HEK293 (cell line): Measurements from ENCODE around the gene AZGP1.

Experiments
- CTCF ChIA-PET: fragments of 350-600 bp; formaldehyde crosslinking; extraction: SDS; loops from one replicate; lab custom pipeline; 2021; ENCODE audit warnings: antibody characterized with exemption; lab: Yijun Ruan, JAX
- POLR2A ChIA-PET: fragments of 300-600 bp; formaldehyde crosslinking; extraction: SDS; loops from one replicate; lab custom pipeline; 2020; ENCODE audit warnings: antibody characterized with exemption, inconsistent platforms; lab: Yijun Ruan, JAX
- H3K27ac ChIP-seq: fragments of 200-500 bp; sonication (Bioruptor generic); 2 replicates; pipeline ENCODE4 v1.5.1; 2014; ENCODE audit warnings: low read depth, low read length, control low read depth, inconsistent platforms; ENCODE audit errors: extremely low read depth
- H3K36me3 ChIP-seq, 2 experiments: fragments of 200-500 bp in 1 of 2; sonication (Bioruptor generic) in 1 of 2; 1 replicate in 1 of 2; 2 replicates in 1 of 2; pipeline ENCODE4 v1.5.1; 2014 to 2017; ENCODE audit warnings: inconsistent platforms in 2 of 2, low read length in 2 of 2; ENCODE audit not compliant: control insufficient read depth in 2 of 2, insufficient read depth in 1 of 2
- H3K4me1 ChIP-seq: fragments of 200-500 bp; sonication (Bioruptor generic); 2 replicates; pipeline ENCODE4 v1.5.1; 2014; ENCODE audit warnings: mild to moderate bottlenecking, low read length, inconsistent platforms; ENCODE audit not compliant: control insufficient read depth, insufficient read depth
- H3K4me3 ChIP-seq: 2 replicates; pipeline ENCODE4 v1.5.1; 2011; ENCODE audit warnings: low read depth, mild to moderate bottlenecking, control low read depth, low read length, moderate library complexity
- H3K9me3 ChIP-seq: fragments of 200-500 bp; sonication (Bioruptor generic); 2 replicates; pipeline ENCODE4 v1.5.1; 2014; ENCODE audit warnings: low read depth, low read length, inconsistent platforms; ENCODE audit not compliant: control insufficient read depth, insufficient read depth
- KLF17 ChIP-seq: fragments of 450-650 bp; formaldehyde crosslinking; IDR thresholded peaks from 2 replicates; pipeline ENCODE4 v1.5.1; 2016; ENCODE audit warnings: missing biosample characterization, missing genetic modification characterization
- MZF1 ChIP-seq: fragments of 450-650 bp; formaldehyde crosslinking; IDR thresholded peaks from 2 replicates; pipeline ENCODE4 v1.5.1; 2017; ENCODE audit warnings: missing biosample characterization, missing genetic modification characterization, borderline replicate concordance
- PRDM4 ChIP-seq: fragments of 450-650 bp; formaldehyde crosslinking; IDR thresholded peaks from 2 replicates; pipeline ENCODE4 v1.5.1; 2017; ENCODE audit warnings: missing biosample characterization, missing genetic modification characterization
- SP3 ChIP-seq: fragments of 450-650 bp; formaldehyde crosslinking; IDR thresholded peaks from 2 replicates; pipeline ENCODE4 v1.5.1; 2016; ENCODE audit warnings: missing biosample characterization, missing genetic modification characterization
- ZBTB21 ChIP-seq: fragments of 450-650 bp; formaldehyde crosslinking; IDR thresholded peaks from 2 replicates; pipeline ENCODE4 v1.5.1; 2017; ENCODE audit warnings: missing biosample characterization, missing genetic modification characterization
- ZNF280C ChIP-seq: fragments of 450-650 bp; formaldehyde crosslinking; IDR thresholded peaks from 2 replicates; pipeline ENCODE4 v1.5.1; 2016; ENCODE audit warnings: missing biosample characterization, missing genetic modification characterization
- ZNF280D ChIP-seq: fragments of 450-650 bp; formaldehyde crosslinking; IDR thresholded peaks from 2 replicates; pipeline ENCODE4 v1.5.1; 2016; ENCODE audit warnings: missing biosample characterization, missing genetic modification characterization
- ZNF292 ChIP-seq: fragments of 450-650 bp; formaldehyde crosslinking; IDR thresholded peaks from 2 replicates; pipeline ENCODE4 v1.5.1; 2016; ENCODE audit warnings: low read depth, missing biosample characterization, missing genetic modification characterization, borderline replicate concordance
- ZNF366 ChIP-seq: fragments of 450-650 bp; formaldehyde crosslinking; conservative IDR thresholded peaks from 2 replicates; pipeline ENCODE4 v1.5.1; 2016; ENCODE audit warnings: missing biosample characterization, missing genetic modification characterization
- ZNF488 ChIP-seq: fragments of 450-650 bp; formaldehyde crosslinking; IDR thresholded peaks from 2 replicates; pipeline ENCODE4 v1.5.1; 2016; ENCODE audit warnings: missing biosample characterization, missing genetic modification characterization
- ZNF518A ChIP-seq: fragments of 450-650 bp; formaldehyde crosslinking; conservative IDR thresholded peaks from 2 replicates; pipeline ENCODE4 v1.5.1; 2016; ENCODE audit warnings: low read depth, missing biosample characterization, missing genetic modification characterization
- ZNF521 ChIP-seq: fragments of 450-650 bp; formaldehyde crosslinking; IDR thresholded peaks from 2 replicates; pipeline ENCODE4 v1.5.1; 2017; ENCODE audit warnings: missing biosample characterization, mild to moderate bottlenecking, missing genetic modification characterization
- ZNF549 ChIP-seq: fragments of 450-650 bp; IDR thresholded peaks from 2 replicates; pipeline ENCODE4 v1.5.1; 2018; ENCODE audit warnings: missing biosample characterization, missing genetic modification characterization, mild to moderate bottlenecking, inconsistent platforms, moderate library complexity
- ZNF600 ChIP-seq: fragments of 450-650 bp; formaldehyde crosslinking; IDR thresholded peaks from 2 replicates; pipeline ENCODE4 v1.5.1; 2016; ENCODE audit warnings: missing biosample characterization, missing genetic modification characterization
- ZNF639 ChIP-seq: fragments of 450-650 bp; formaldehyde crosslinking; IDR thresholded peaks from 2 replicates; pipeline ENCODE4 v1.5.1; 2016; ENCODE audit warnings: missing biosample characterization, missing genetic modification characterization
- ZNF776 ChIP-seq: fragments of 450-650 bp; formaldehyde crosslinking; IDR thresholded peaks from 2 replicates; pipeline ENCODE4 v1.5.0; 2017; ENCODE audit warnings: missing biosample characterization, missing genetic modification characterization, borderline replicate concordance

Gene AZGP1

GRCh38 chr7:99969298-99969697 is 6.5 kb downstream of the AZGP1 start:
- H3K4me3 ChIP-seq = no peak overlapping the region
- no peaks in the 10 kb centered on the region for H3K36me3 ChIP-seq
- H3K4me1 ChIP-seq = no peaks in the 10 kb centered on the region
- TF ChIP-seq ZNF639 (tag by site-specific recombination) (no peak), ZNF521 (tag by site-specific recombination) (no peak), ZNF776 (tag by site-specific recombination) (no peak), ZNF280C (no peak), ZNF518A (tag by site-specific recombination) (no peak), SP3 (tag by site-specific recombination) (no peak), MZF1 (tag by site-specific recombination) (no peak), PRDM4 (tag by site-specific recombination) (no peak), ZBTB21 (tag by site-specific recombination) (no peak), KLF17 (no peak), ZNF292 (tag by site-specific recombination) (no peak), ZNF280D (tag by site-specific recombination) (no peak), ZNF366 (tag by site-specific recombination) (no peak), ZNF488 (tag by site-specific recombination) (no peak), ZNF549 (tag by site-specific recombination) (no peak), ZNF600 (no peak)
- no peaks in the 10 kb centered on the region for H3K9me3 ChIP-seq
- no peak overlapping the region for H3K27ac ChIP-seq
- CTCF ChIA-PET = interaction anchor here (0.9 to 1.5 kb wide), 2 partner anchors 10 to 21 kb away, joined by 7 read pairs; no protein-coding TSS in a partner anchor
- POLR2A ChIA-PET = no interaction called here
